MM.1S (cell line): ENCODE results near the gene TREM1.

Source experiments
- CTCF ChIP-seq: fragments of 300-600 bp; sonication (generic); IDR thresholded peaks from 2 replicates; pipeline ENCODE4 v1.5.1; 2016; ENCODE audit warnings: antibody characterized with exemption, low read length, mixed read lengths
- EZH2 ChIP-seq: fragments of 300-600 bp; sonication (generic); optimal IDR thresholded peaks from 2 replicates; pipeline ENCODE3; 2017; ENCODE audit warnings: low read depth, mild to moderate bottlenecking, antibody characterized with exemption, low read length, mixed read lengths
- EZH2phosphoT487 ChIP-seq: fragments of 300-600 bp; sonication (generic); IDR thresholded peaks from 2 replicates; pipeline ENCODE4 v1.6.1; 2018; ENCODE audit warnings: antibody characterized with exemption, low read length

DNA sequence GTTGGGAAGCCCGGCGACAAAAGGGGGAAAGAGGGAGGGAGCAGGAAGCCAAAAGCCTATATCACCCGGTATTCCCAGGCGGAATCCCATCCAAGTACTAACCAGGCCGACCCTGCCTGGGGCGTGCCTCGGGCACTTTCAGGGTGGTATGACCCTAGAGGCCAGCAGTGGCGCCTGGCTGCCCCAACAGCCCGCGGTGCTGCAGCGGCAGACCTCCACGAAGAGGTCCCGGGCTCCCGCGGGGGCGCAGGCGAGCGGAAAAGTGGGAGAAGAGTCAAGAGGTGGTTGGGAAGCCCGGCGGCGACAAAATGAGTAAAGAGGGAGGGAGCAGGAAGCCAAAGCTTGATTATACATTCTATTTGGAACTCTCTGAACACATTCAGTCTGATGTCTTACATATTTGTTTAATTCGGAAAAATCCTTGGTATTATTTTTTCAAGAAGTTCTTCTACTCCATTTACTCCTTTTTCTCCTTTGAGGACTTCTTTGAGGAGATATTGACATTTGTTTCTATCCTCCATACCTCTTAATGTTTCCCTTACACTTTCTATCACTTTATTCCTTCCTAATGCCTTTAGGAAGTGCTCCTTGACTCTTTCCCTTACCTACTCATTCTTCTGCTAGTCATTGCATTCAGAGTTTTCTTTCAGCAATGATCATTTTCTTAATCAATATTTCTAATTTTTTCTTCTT, 46.9 kb downstream of the TREM1 start:
- TF ChIP-seq CTCF (no peak), EZH2 (no peak), EZH2phosphoT487 (no peak)
